ENCODE results near the gene SLC35F1. TPM values are rescaled to one million over a fixed set of nuclear protein-coding genes. Genes with fewer than 3 reads are reported as not detected.
A peak's percentile ranks its signal among the peaks of the same experiment; 100 is the strongest.

SLC35F1 gene
- total RNA-seq, 1 experiment from 2014 or later = 4.3 TPM

DNA sequence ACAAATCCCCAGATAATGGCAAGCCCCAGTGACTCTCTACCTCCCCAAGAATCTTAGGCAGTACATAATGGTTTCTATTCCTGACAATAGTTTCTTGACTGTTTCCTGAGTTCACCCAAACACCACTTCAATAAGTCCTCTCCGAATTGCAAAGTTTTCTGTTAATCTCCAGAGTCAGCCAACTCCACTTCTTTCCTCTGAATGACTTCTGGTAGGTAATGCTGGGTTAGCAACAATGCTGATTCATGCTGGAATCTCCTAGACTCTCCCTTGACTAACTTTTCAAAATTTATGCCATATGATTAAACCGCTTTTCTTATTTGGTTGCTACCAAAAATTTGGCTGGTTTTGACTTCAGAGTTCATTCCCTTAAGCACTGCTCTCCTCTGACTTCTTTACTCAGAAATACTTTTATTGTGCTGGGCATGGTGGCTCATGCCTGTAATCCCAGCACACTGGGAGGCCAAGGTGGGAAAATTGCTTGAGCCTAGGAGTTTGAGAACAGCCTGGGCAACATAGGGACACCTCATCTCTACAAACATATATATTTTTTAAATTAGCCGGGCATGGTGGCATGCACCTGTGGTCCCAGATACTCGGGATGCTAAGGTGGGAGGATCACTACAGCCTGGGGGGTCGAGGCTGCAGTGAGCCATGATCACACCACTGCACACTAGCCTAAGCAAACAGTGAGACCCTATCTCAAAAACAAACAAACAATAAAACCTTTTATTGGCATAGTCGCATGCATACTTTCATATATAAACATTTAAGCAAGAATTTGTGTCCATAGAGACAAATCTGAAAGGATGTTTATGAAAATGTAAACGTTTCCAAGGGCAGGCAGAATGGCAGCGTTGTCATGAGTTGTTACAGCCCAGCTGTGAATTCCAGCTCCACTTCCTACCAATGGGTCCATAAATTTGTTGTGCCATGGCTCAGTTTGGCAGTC, 391.7 kb downstream of the SLC35F1 start:
- H3K14ac ChIP-seq (ENCODE audit: insufficient read depth, low read length) = no peak overlapping the region
- no peak overlapping the region for H3K9ac ChIP-seq (ENCODE audit: extremely low read depth, insufficient read length, low read length)
- no peak overlapping the region for H2BK15ac ChIP-seq (ENCODE audit: low read depth, low read length)
- H4K91ac ChIP-seq (ENCODE audit: insufficient read length, low read depth, low read length) = no peak overlapping the region
- H3K23ac ChIP-seq (ENCODE audit: insufficient read length, low read depth, low read length) = no peak overlapping the region
- H4K20me1 ChIP-seq (ENCODE audit: control insufficient read depth, insufficient read depth, insufficient read length) = no peaks in the 10 kb centered on the region
- H3K79me2 ChIP-seq (ENCODE audit: insufficient read depth, low read length) = no peaks in the 10 kb centered on the region
- H4K5ac ChIP-seq (ENCODE audit: insufficient read length, low read depth, low read length) = no peak overlapping the region
- no peak overlapping the region for H2BK5ac ChIP-seq (ENCODE audit: insufficient read length, low read length)
- H3K23me2 ChIP-seq (ENCODE audit: insufficient read length, low read depth, low read length, poor library complexity, severe bottlenecking) = no peaks in the 10 kb centered on the region
- no peak overlapping the region for H3T11ph ChIP-seq (ENCODE audit: low read length)
- H3K27ac ChIP-seq (ENCODE audit: insufficient read length, low read depth, low read length) = no peak overlapping the region
- no peak overlapping the region for H2AK5ac ChIP-seq (ENCODE audit: insufficient read length, low read length)
- Mint-ChIP-seq H3K27me3 (ENCODE audit: low read depth) (no peaks in the 10 kb centered on the region), H3K36me3 (ENCODE audit: insufficient read depth in 1 of 3, low read depth in 3 of 3) (peaks cover 0 to 2% (median 0%) of the 10 kb centered on the region in 3 experiments; a peak in 1 of 7 replicates), H3K9me3 (no peaks in the 10 kb centered on the region), H3K4me1 (peaks cover 9 to 10% of the 10 kb centered on the region in 2 experiments), H3K4me3 (no peak overlapping the region), H3K27ac (peak overlapping the region in 2 of 3 experiments; percentile 7 to 86; a peak in 3 of 7 replicates)
- no CpG with 5 or more reads among the region's 8 CpGs for WGBS (ENCODE audit: extremely low coverage, insufficient read length, low lambda C conversion rate)
- no peaks in the 10 kb centered on the region for H3K79me1 ChIP-seq (ENCODE audit: insufficient read depth, low read depth, low read length, poor library complexity, severe bottlenecking)
- no peak overlapping the region for H4K8ac ChIP-seq (replicated peaks; ENCODE audit: insufficient read length, low read depth, low read length)
- no peak overlapping the region for H2BK12ac ChIP-seq (ENCODE audit: insufficient read length, low read depth, low read length)
- no peak overlapping the region for H2BK20ac ChIP-seq (ENCODE audit: low read depth, low read length, poor library complexity, severe bottlenecking)
- TF ChIP-seq, protein P1, sequence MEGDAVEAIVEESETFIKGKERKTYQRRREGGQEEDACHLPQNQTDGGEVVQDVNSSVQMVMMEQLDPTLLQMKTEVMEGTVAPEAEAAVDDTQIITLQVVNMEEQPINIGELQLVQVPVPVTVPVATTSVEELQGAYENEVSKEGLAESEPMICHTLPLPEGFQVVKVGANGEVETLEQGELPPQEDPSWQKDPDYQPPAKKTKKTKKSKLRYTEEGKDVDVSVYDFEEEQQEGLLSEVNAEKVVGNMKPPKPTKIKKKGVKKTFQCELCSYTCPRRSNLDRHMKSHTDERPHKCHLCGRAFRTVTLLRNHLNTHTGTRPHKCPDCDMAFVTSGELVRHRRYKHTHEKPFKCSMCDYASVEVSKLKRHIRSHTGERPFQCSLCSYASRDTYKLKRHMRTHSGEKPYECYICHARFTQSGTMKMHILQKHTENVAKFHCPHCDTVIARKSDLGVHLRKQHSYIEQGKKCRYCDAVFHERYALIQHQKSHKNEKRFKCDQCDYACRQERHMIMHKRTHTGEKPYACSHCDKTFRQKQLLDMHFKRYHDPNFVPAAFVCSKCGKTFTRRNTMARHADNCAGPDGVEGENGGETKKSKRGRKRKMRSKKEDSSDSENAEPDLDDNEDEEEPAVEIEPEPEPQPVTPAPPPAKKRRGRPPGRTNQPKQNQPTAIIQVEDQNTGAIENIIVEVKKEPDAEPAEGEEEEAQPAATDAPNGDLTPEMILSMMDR (conservative IDR thresholded peaks at IDR 0.05) = no peak
- no peaks in the 10 kb centered on the region for H3K9me3 ChIP-seq (ENCODE audit: control insufficient read depth, low read depth, low read length)
- no peak overlapping the region for H3K18ac ChIP-seq (ENCODE audit: insufficient read length, low read depth, low read length)
- no peaks in the 10 kb centered on the region for H3K4me1 ChIP-seq (ENCODE audit: insufficient read depth, low read length)
- H3K4me2 ChIP-seq (ENCODE audit: insufficient read depth, insufficient read length, low read length) = no peak overlapping the region
- H3K4ac ChIP-seq (ENCODE audit: low read depth, low read length) = no peak overlapping the region
- no peak overlapping the region for H3K56ac ChIP-seq (ENCODE audit: insufficient read length, low read depth, low read length)
- no peak for DNase-seq
- no peak overlapping the region for H2AFZ ChIP-seq (ENCODE audit: low read length)
- no peaks in the 10 kb centered on the region for H3K27me3 ChIP-seq (ENCODE audit: insufficient read depth, low read length)
- no peak overlapping the region for H2BK120ac ChIP-seq (ENCODE audit: low read depth, low read length, poor library complexity, severe bottlenecking)
